HL-60 (cell line): ENCODE data around the gene RABEPK.
"Not testable (repeated sequence)": the region's sequence is repeated elsewhere in the genome, so short reads cannot be mapped to it uniquely, and the experiment has no call there.

Experiments
- DNase-seq, 2 experiments: peaks; one replicate each; pipeline ENCODE4 v3.0.0-alpha.2; 2010 to 2020; ENCODE audit warnings: low read depth in 1 of 2, low spot score in 1 of 2
- H3K27ac ChIP-seq: fragments of 250-450 bp; sonication (Bioruptor Pico); replicated peaks from 2 replicates; pipeline ENCODE4 v1.5.1; 2020; ENCODE audit warnings: mild to moderate bottlenecking, moderate library complexity
- H3K27me3 ChIP-seq: fragments of 250-450 bp; sonication (Bioruptor Pico); 2 replicates; pipeline ENCODE4 v1.5.1; 2021; ENCODE audit warnings: mild to moderate bottlenecking, moderate library complexity; ENCODE audit not compliant: insufficient read depth, poor library complexity, severe bottlenecking
- H3K4me3 ChIP-seq: replicated peaks from 2 replicates; pipeline ENCODE4 v1.5.1; 2011; ENCODE audit warnings: mild to moderate bottlenecking, control low read depth, low read length; ENCODE audit not compliant: insufficient read depth
- GABPA ChIP-seq: IDR thresholded peaks from 2 replicates; pipeline ENCODE4 v1.6.1; 2012; ENCODE audit warnings: low read depth
- POLR2AphosphoS5 ChIP-seq: IDR thresholded peaks from 2 replicates; pipeline ENCODE4 v1.6.1; 2012; ENCODE audit warnings: low read depth
- REST ChIP-seq: IDR thresholded peaks from 2 replicates; pipeline ENCODE4 v1.6.1; 2012; ENCODE audit warnings: low read depth; ENCODE audit not compliant: insufficient replicate concordance
- SPI1 ChIP-seq: IDR thresholded peaks from 2 replicates; pipeline ENCODE4 v1.6.1; 2012; ENCODE audit warnings: low read depth, mild to moderate bottlenecking, borderline replicate concordance
- TF ChIP-seq, protein P1 (sequence below): IDR thresholded peaks from one replicate; pipeline ENCODE4 v1.5.1; 2011; ENCODE audit warnings: low read length, control low read depth, inconsistent platforms; ENCODE audit not compliant: insufficient read depth

The RABEPK gene

GRCh38 chr9:125227761-125228160, 27.4 kb downstream of the RABEPK start:
- no peak for DNase-seq
- H3K27ac ChIP-seq = no peak overlapping the region
- no peak overlapping the region for H3K4me3 ChIP-seq
- TF ChIP-seq REST (no peak), GABPA (no peak), SPI1 (no peak), POLR2AphosphoS5 (no peak)
- TF ChIP-seq, protein P1, sequence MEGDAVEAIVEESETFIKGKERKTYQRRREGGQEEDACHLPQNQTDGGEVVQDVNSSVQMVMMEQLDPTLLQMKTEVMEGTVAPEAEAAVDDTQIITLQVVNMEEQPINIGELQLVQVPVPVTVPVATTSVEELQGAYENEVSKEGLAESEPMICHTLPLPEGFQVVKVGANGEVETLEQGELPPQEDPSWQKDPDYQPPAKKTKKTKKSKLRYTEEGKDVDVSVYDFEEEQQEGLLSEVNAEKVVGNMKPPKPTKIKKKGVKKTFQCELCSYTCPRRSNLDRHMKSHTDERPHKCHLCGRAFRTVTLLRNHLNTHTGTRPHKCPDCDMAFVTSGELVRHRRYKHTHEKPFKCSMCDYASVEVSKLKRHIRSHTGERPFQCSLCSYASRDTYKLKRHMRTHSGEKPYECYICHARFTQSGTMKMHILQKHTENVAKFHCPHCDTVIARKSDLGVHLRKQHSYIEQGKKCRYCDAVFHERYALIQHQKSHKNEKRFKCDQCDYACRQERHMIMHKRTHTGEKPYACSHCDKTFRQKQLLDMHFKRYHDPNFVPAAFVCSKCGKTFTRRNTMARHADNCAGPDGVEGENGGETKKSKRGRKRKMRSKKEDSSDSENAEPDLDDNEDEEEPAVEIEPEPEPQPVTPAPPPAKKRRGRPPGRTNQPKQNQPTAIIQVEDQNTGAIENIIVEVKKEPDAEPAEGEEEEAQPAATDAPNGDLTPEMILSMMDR = no peak
- no peaks in the 10 kb centered on the region for H3K27me3 ChIP-seq

DNA sequence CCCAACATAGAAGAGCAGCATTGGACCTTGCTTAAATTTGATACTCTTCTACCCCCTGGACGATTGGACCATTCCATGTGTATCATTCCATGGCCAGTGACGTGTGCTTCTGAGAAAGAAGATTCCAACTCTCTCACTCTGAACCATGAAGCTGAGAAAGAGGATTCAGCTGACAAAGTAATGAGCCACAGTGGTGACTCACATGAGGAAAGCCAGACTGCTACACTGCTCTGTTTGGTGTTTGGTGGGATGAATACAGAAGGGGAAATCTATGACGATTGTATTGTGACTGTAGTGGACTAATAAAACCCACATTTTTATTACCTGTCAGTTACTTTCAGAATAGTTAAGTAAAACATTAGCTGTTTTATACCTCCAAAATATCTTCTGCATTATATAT, 33.3 kb downstream of the RABEPK start:
- no peak for TF ChIP-seq GABPA
- TF ChIP-seq, protein P1 = no peak
- TF ChIP-seq REST = no peak
- no peak for TF ChIP-seq SPI1
- no peak for TF ChIP-seq POLR2AphosphoS5
- DNase-seq = no peak
- Histone ChIP-seq H3K27me3 (no peaks in the 10 kb centered on the region), H3K27ac (no peak overlapping the region), H3K4me3 (no peak overlapping the region)

- H3K4me3 ChIP-seq, H3K27ac ChIP-seq, DNase-seq, H3K27me3 ChIP-seq: not testable (repeated sequence)
Observed at GRCh38 chr9:125234099-125234498, 33.8 kb downstream of the RABEPK start.

GRCh38 chr9:125235804-125236519, 35.6 kb downstream of the RABEPK start:
- DNase-seq = no peak
- no peak overlapping the region for H3K4me3 ChIP-seq

More at GRCh38 chr9:125235804-125236519, 35.6 kb downstream of the RABEPK start:
- Histone ChIP-seq H3K27me3 (no peaks in the 10 kb centered on the region), H3K27ac (no peak overlapping the region)
- TF ChIP-seq, protein P1 = no peak
- TF ChIP-seq POLR2AphosphoS5 (no peak), GABPA (no peak), REST (no peak), SPI1 (no peak)
